ENCODE results near the gene RNU1-2.
"Not testable (repeated sequence)": the region's sequence is repeated elsewhere in the genome, so short reads cannot be mapped to it uniquely, and the experiment has no call there.

The RNU1-2 gene

DNA sequence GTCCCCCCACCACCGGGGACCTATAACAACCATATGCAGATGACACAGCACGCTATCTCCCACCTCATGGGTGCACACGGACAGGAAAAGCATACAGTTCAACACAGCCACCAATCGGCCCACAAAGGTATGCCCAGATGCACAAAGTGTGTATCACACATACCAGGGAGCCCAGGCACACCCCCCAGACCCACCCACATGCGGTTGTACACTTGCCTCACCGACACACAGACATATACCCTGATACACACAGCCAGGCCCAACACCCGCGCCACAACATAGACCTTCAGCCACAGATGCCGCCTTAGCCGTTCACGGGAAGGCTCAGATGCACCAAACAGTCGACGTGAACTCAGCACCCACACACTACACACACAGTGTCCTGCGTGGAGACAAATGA lies 31.5 kb downstream of the RNU1-2 start:
- no peak for DNase-seq (ENCODE audit: low spot score)

DNA sequence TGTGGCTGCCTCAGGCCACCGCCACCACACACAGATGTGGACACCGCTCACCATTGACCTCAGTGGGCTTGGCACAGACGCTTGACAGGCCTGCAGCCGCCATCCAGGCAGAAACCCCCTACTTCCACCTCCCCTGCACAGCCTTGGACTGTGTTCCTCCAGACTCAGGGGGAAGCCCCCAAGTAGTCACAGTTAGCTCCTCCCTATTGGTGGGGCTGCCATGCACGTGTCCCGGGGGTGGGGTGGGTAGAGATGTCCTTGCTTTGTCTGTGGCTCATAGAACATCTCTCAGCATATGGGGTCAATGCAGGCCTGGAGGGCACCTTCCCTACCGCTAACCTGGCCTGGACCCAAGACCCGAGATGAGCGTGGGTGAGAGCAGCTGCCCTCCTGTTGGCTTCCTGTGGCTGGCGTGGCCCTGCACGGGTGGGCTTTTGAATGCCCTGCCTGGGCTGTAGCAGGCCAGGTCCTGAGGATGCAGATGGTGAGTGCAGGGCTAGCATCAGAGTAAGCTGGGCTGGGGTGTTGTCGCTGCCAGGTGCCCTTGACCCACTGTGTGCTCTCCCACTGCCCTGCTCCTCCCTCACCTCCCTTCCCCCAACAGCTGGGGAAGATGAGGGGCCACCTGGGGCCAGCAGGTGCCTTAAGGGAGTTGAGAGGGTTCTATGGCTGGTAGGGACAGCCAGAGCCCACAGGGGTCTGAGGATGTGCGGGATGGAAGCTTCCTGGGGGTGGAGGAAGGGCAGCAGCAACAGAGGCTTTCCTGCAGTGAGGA lies 32.1 kb downstream of the RNU1-2 start:
- DNase-seq (ENCODE audit: low spot score): no peak

DNA sequence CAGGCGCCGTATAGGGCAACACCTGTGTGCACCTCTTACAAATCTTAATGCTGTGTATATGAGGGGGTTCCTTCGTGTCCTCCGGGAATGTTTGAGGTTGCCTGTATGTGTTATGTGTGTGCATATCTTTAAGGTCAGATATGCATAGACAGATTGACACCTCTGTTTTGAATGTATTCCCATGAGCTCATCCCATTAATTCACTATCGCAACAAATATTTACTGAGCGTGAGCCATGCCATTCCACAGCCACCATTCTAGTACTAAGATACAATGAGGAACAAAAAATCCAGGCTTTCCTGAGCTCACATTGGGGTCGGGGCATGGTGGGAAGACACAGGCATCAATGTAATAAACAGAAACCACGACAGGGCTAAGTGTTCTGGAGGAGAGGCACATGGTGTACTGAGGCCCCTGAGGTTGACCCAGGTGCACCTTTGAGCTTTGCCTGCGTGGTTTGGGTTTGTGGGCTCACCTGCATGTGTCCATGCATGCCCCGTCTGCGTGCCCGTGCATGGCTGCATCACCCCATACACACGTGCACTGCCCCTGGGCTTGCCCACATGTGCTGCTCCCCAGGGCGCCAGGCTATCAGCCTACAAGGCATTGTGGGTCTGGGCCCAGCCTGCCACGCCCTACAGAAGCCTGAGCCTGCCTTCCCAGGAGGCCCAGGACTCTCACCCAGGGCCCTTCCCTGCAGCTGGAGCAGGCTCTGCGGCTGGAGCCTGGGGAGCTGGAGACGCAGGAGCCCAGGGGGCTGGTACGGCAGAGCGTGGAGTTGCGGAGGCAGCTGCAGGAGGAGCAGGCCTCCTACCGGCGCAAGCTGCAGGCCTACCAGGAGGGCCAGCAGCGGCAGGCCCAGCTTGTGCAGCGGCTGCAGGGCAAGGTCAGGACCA lies 33.6 kb downstream of the RNU1-2 start:
- DNase-seq (ENCODE audit: low spot score): not testable (repeated sequence)

DNA sequence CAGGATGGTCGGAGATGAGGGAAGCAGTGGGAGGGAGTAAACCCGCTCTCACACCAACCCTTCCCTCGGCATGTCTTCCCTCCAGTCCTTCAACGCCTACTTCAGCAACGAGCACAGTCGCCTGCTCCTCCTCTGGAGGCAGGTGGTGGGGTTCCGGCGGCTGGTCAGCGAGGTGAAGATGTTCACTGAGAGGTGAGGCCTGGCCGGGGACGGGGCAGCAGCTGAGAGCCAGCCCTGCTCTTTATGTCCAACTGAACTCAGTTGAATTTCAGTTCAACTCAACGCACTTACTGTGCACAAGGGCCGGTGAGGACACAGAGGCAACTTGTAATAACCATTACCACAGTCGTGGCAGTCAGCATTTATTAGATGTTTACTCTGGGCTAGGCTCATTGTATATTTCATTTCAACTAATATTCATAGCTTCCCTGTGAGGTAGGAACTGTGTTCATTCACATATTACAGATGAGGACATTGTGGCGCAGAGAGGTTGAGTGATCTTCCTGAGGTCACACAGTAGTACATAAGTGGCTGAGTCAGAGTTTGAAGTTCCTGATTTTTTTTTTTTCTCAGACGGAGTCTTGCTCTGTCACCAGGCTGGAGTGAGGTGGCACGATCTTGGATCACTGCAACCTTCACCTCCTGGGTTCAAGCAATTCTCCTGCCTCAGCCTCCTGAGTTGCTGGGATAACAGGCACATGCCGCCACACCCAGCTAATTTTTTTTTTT lies 35.6 kb downstream of the RNU1-2 start:
- DNase-seq (ENCODE audit: low spot score): not testable (repeated sequence)

DNA sequence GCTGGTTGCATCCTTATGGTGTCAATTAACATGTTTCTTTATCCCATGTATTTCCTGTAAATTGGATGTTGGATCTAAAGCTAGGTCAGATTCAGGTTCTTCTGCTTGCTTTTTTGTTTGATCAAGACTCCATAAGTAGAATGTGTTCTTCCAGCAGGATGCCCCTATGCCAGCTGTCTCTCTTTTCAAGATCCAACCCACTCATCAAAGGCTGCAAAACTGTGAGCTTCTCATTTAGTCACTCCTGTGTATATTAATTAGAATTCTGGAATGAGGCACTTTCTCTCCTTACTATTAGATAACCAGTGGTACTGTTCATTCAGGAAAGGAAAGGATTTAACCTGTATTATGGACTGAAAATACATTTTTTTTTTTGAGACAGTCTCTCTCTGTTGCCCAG lies 38.2 kb downstream of the RNU1-2 start:
- DNase-seq (ENCODE audit: low spot score): not testable (repeated sequence)

DNA sequence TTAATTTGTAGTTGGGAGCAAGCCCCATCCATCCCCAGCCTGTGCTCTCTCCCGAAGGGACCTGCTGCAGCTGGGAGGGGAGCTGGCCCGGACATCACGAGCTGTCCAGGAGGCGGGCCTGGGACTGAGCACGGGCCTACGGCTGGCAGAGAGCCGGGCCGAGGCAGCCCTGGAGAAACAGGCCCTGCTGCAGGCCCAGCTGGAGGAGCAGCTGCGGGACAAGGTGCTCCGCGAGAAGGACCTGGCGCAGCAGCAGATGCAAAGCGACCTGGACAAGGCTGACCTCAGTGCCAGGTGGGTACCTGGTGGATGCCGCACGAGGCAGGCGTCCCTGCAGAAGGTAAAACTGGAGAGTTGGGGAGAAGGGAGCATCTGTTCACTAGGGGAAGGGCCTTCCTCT lies 40.8 kb downstream of the RNU1-2 start:
- DNase-seq (ENCODE audit: low spot score): not testable (repeated sequence)

DNA sequence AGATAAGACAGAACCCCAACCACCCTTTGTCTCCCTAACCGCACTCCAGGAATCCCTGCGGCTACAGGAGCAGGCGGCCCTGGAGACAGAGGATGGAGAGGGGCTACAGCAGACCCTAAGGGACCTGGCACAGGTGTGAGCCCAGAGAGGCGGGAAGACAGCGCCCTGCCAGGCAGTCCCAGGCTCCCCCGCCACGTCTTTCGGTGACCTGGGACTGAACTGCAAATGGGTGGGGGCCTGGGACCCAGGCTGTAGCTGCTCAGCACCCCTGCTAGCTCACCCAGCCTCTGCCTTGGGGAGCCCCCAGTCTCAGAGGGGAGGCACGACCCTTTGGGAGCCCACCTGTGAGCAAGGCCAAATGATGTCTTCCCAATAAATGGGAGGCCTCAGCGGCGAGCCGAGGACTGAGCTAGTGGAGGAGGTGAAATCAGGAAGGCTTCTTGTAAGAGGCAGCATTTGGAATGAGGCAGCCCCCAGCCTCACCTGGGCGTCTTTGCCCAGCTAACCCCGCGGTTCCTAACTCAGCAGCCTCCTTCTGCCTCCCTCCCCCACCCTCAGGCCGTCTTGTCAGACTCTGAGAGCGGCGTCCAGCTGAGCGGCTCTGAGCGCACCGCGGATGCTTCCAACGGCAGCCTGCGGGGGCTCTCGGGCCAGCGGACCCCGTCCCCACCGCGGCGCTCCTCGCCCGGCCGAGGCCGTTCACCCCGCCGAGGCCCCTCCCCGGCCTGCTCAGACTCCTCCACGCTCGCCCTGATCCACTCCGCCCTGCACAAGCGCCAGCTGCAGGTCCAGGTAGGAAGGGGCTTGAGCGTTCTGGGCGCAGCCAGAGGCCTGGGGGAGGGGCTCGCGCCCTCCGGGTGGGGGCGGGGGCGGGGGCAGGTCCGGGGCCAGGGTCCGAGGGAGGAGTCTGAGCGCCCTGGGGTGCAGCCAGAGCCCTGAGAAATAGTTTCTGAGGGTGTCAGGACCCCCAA lies 42.9 kb downstream of the RNU1-2 start:
- no peak for DNase-seq (ENCODE audit: low spot score)

DNA sequence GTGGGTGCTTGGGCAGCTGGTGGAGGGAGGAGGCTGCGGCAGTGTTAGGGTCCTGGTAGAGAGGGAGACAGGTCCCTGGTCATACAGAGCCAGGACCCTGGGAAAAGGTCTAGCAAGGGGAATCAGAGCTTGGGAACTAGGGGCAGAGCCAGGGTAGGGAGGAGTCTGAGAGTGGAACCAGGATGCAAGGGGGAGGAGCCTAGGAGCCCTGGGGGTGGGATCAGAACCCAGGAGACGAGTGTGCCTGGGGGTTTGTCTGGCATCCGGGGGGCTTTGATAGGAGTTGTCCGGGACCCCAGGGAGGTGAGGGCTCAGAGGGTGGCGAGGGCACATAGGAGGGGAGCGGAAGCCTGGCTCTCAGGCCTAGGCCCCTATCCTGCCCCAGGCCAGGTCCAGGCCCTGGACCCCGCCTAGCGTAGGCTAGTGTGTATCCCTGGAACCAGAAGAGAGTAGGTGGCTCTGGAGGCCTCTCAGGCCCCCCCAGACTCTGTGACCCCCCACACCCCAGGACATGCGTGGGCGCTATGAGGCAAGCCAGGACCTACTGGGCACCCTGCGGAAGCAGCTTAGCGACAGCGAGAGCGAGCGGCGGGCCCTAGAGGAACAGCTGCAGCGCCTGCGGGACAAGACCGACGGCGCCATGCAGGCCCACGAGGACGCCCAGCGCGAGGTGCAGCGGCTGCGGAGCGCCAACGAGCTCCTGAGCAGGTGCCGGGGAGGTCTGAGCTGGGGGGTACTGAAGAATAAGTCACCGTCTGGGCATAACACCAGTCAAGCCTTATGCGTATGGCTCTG lies 43.8 kb downstream of the RNU1-2 start:
- DNase-seq (ENCODE audit: low spot score): not testable (repeated sequence)

DNA sequence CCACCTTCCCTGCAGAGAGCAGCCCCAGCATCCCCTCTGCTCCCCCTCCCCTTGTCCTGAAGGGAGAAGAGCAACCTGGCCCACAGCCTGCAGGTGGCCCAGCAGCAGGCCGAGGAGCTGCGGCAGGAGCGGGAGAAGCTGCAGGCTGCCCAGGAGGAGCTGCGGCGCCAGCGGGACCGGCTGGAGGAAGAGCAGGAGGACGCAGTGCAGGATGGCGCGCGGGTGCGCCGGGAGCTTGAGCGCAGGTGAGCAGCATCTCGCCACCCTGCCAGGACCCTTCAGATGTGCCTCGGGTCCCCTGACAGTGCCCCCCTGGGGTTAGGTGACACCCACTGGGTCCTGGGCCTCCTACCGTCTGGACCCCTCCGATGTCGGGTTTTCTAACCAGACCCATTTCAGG lies 48.3 kb downstream of the RNU1-2 start:
- DNase-seq (ENCODE audit: low spot score): no peak

DNA sequence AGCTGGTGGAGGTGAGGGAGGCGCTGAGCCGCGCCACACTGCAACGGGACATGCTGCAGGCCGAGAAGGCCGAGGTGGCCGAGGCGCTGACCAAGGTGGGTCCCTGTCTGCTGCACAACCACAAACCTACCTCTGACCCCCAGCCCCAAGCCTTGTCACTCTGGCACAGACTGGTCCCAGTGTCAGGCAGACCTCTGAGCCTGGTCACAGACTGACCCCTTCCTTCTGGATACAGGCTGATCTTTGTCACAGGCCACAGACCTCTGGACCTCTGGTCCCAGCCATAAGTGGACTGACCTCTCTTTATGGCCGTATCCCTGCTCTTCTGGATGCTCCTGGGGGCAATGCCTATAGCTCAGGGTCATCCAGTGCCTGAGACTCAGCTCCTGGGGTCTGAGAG lies 49.7 kb downstream of the RNU1-2 start:
- not testable (repeated sequence) for DNase-seq (ENCODE audit: low spot score)

Data from CD4-positive, alpha-beta T cell treated with Interleukin-2 at 100 ng/mL for 4 hours (primary cell).